GM10266 (cell line): ENCODE data around the gene ATP5PO.

ENCODE experiments used
- DNase-seq: peaks from one replicate; pipeline ENCODE4 v3.0.0; 2012; ENCODE audit errors: extremely low spot score
- CTCF ChIP-seq: IDR thresholded peaks from 2 replicates; pipeline ENCODE4 v1.5.1; 2012; ENCODE audit warnings: mild to moderate bottlenecking, low read depth; ENCODE audit not compliant: control insufficient read depth, insufficient read depth; ENCODE audit errors: missing control alignments

Gene ATP5PO

GRCh38 chr21:33858667-33859372 lies 56.8 kb downstream of the ATP5PO start:
- TF ChIP-seq CTCF = no peak
- no peak for DNase-seq

- no peak for TF ChIP-seq CTCF
- no peak for DNase-seq
These were observed 57.5 kb downstream of the ATP5PO start for GRCh38 chr21:33857846-33858666.

DNA sequence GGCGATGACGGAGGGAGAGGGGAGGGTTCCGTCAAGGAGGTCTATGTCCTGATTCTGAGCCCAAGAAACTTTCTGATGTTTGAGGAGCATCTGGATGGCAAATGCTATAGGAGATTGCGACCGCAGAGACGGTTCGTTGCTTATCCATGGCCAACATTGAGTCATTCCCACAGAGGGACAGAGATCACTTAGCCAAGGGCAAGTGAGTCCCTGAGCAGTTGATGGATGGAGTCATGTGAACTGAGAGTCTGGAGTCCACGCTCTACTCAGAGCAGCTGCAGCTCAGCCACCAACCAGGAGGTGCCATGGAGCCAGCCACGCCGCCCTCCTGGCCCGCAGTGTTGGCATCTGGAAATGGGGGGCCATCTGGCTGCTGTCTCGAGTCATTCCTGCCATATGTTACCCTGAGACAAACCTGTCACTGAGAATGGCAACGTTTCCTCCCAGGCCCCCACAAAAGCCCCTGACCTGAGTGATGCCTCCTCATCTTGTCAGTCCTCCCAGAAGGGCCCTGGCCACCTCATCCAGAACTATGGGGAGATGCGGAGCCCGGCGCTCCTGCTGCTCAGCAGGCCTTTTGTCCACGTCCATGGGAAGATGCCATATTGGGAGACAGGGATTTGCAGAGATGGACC lies 58.6 kb downstream of the ATP5PO start:
- TF ChIP-seq CTCF = no peak
- no peak for DNase-seq

DNA sequence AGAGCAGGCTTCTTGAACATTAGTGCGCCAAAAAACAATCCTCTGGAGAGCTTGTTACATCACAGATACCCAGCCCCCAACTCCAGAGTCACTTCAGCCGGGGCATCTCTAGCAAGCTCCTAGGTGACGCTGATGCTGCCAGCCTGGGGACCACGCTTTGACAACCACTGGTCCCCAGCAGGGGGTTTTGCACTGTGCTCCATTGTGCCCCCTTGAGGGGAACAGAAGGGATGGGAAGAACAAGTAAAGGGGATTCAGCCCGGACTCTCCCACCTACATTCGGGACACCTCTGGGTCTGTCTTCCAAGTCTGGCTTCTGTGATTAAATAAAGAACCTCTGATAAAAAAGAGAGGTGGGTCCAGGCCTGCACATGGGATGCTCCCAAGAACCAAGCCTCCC lies 60.4 kb downstream of the ATP5PO start:
- TF ChIP-seq CTCF = no peak
- no peak for DNase-seq

DNA sequence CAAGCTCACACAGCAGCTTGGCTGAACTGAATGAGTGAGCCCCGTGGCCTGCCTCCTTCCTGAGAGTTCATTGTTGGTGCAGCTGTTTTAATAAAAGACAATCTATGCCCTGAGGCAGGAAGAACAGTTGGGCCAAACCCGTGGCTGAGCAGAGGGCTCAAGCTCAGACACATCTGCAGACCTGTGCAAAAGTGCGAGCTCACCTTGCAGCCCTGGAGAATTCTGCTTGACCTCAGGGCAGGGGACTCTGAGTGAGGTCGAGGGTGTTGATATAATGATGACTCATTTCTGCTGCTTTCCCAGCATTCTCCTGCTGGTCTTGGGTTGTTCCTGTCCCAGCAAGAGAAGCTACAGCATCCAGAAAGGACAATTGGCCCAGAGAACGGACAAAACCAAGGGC lies 61.0 kb downstream of the ATP5PO start:
- TF ChIP-seq CTCF = no peak
- DNase-seq = no peak
